ENCODE data around the gene AGER.
A peak's percentile ranks its signal among the peaks of the same experiment; 100 is the strongest.

DNA sequence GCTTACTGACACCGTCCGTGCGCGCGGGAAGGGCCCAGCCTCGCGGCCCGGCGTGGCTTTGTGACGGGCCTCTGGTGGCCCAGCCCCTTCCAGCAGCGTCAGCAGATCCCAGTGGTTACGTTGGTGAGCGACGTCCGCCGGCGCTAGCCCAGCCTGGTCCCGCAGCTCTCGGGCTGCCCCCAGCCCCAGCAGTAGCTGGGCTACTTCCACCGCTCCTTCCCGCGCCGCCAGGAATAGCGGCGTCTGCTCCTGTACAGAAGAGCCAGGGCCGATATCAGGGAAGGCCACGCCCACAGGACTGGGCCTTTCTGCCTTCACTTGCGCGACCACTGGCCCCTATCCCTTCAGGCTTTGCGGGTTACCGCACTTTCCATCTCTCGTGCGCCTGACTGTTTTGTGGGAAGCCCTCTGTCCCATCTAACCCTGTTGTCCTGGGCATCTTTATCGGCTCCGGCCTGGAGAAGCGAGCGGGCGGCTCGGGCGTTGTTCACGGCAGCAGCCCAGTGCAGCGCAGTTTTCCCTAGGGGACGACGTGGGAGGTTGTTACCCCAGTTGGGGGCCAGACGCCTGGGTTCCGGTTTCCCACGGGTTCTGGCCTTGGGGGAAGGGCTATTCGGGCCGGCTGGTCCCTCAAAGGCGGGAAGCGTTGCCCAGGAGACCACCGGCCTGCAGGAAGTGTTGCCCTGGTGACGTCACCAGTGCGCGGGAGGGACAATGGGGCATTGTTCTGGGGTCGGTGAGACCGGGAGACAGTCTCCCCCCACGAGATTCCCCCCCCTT is 12.0 kb upstream of the AGER start:
- TF ChIP-seq CTCF (IDR thresholded peaks at IDR 0.05), result peak in 1 of 4 donors; percentile 4
- TF ChIP-seq POLR2A (IDR thresholded peaks at IDR 0.05), result peak; percentile 99
